K562 (cell line): ENCODE data around the gene USP48. TPM values are rescaled to one million over a fixed set of nuclear protein-coding genes. Genes with fewer than 3 reads are reported as not detected.

ENCODE experiments used
- ATAC-seq: fragments of 200-7000 bp; cut with Tn5 transposase; 3 replicates; pipeline ENCODE4 v1.9.1; 2020; ENCODE audit warnings: moderate library complexity
- BruUV-seq: library from RNA; stranded (reverse); fragments of 400-500 nt; replicated peaks from 2 replicates; lab custom pipeline; 2021; lab: Mats Ljungman, UMichigan
- CTCF ChIA-PET: fragments of 300-600 bp; formaldehyde crosslinking; extraction: SDS; loops from one replicate; lab custom pipeline; 2021; ENCODE audit warnings: low intra/inter-chr PET ratio; lab: Yijun Ruan, JAX
- POLR2A ChIA-PET: fragments of 300-600, 350-650 bp; sonication (Branson Sonifier 250); formaldehyde crosslinking; extraction: SDS; loops from one replicate; lab custom pipeline; 2021; ENCODE audit warnings: antibody characterized with exemption, inconsistent platforms; lab: Yijun Ruan, JAX
- DNase-seq, 4 experiments: peaks; one replicate each; pipeline versions ENCODE4 v3.0.0 to v3.0.0-alpha.2; 2011 to 2018; ENCODE audit warnings: low spot score in 3 of 4, mixed read lengths in 3 of 4; ENCODE audit errors: extremely low read depth in 1 of 4
- FAIRE-seq: peaks from 2 replicates; lab custom pipeline; 2011; peaks lifted over from hg19 to GRCh38; lab: Jason Lieb, UNC
- H2AFZ ChIP-seq: 2 replicates; pipeline ENCODE4 v1.6.0; 2011; ENCODE audit warnings: low read depth, low read length, control low read depth, inconsistent platforms
- H3K27ac ChIP-seq: fragments of 200-600 bp; 3 replicates; pipeline ENCODE4 v1.8.0; 2011; ENCODE audit warnings: low read depth, mild to moderate bottlenecking, control low read depth, inconsistent platforms, low read length, moderate library complexity, mixed read lengths; ENCODE audit errors: extremely low read depth
- H3K27me3 ChIP-seq, 2 experiments: fragments of 300-600 bp in 1 of 2; 2 replicates in 1 of 2; 3 replicates in 1 of 2; pipeline versions ENCODE4 v1.6.0 to v1.8.0; 2011; ENCODE audit warnings: inconsistent platforms in 2 of 2, low read length in 2 of 2, mild to moderate bottlenecking in 1 of 2, mixed read lengths in 1 of 2, moderate library complexity in 1 of 2; ENCODE audit not compliant: control insufficient read depth in 2 of 2, insufficient read depth in 2 of 2
- H3K36me3 ChIP-seq: fragments of 300-600 bp; 3 replicates; pipeline ENCODE4 v1.8.0; 2011; ENCODE audit warnings: mild to moderate bottlenecking, low read length, inconsistent platforms; ENCODE audit not compliant: control insufficient read depth, insufficient read depth
- H3K4me1 ChIP-seq, 2 experiments: fragments of 200-600 bp in 1 of 2; replicated peaks in 1 of 2; 2 replicates in 1 of 2; 3 replicates in 1 of 2; pipeline versions ENCODE4 v1.5.1 to v1.8.0; 2011; ENCODE audit warnings: inconsistent platforms in 2 of 2, low read length in 2 of 2, mild to moderate bottlenecking in 1 of 2, mixed read lengths in 1 of 2, moderate library complexity in 1 of 2; ENCODE audit not compliant: control insufficient read depth in 2 of 2, insufficient read depth in 2 of 2
- H3K4me2 ChIP-seq: 2 replicates; pipeline ENCODE4 v1.6.1; 2011; ENCODE audit warnings: low read length, control low read depth, inconsistent platforms, mixed read lengths; ENCODE audit not compliant: insufficient read depth
- H3K4me3 ChIP-seq: fragments of 200-600 bp; sonication (generic), shearing (Covaris generic); 2 replicates; pipeline ENCODE4 v1.5.1; 2016; ENCODE audit warnings: control low read depth, inconsistent platforms
- H3K79me2 ChIP-seq: fragments of 200-600 bp; 3 replicates; pipeline ENCODE4 v1.8.0; 2011; ENCODE audit warnings: low read length, inconsistent platforms; ENCODE audit not compliant: control insufficient read depth, insufficient read depth
- H3K9ac ChIP-seq, 2 experiments: 2 replicates each; pipeline versions ENCODE4 v1.6.0 to v1.6.1; 2011; ENCODE audit warnings: low read depth in 2 of 2, low read length in 2 of 2, control low read depth in 1 of 2, inconsistent platforms in 1 of 2, mild to moderate bottlenecking in 1 of 2, mixed read lengths in 1 of 2; ENCODE audit not compliant: insufficient read depth in 1 of 2
- H3K9me1 ChIP-seq: one replicate; pipeline ENCODE4 v1.6.0; 2011; ENCODE audit warnings: inconsistent platforms, mild to moderate bottlenecking, low read length, moderate library complexity; ENCODE audit not compliant: control insufficient read depth, insufficient read depth
- H3K9me3 ChIP-seq: replicated peaks from 2 replicates; pipeline ENCODE4 v1.5.1; 2011; ENCODE audit warnings: low read depth, low read length, inconsistent platforms; ENCODE audit not compliant: control insufficient read depth, insufficient read depth
- H4K20me1 ChIP-seq: replicated peaks from 2 replicates; pipeline ENCODE4 v1.6.1; 2011; ENCODE audit warnings: low read length, inconsistent platforms, mixed read lengths; ENCODE audit not compliant: control insufficient read depth, insufficient read depth
- E2F4 ChIP-seq: sonication (generic); formaldehyde crosslinking; IDR thresholded peaks from 2 replicates; pipeline ENCODE4 v1.8.0; 2022; ENCODE audit warnings: mild to moderate bottlenecking, low read depth, missing genetic modification reagents
- MYC ChIP-seq, 2 experiments: fragments of 250-450 bp in 1 of 2; sonication (Bioruptor Pico) in 1 of 2; IDR thresholded peaks; 2 replicates each; pipeline versions ENCODE4 v1.5.1 to v1.6.1; 2012 to 2021; ENCODE audit warnings: low read depth in 2 of 2, borderline replicate concordance in 1 of 2, improper control_type of control experiment in 1 of 2, low read length in 1 of 2, mild to moderate bottlenecking in 1 of 2, moderate library complexity in 1 of 2
- PRDM10 ChIP-seq: fragments of 450-650 bp; IDR thresholded peaks from 2 replicates; pipeline ENCODE4 v1.6.1; 2018; ENCODE audit not compliant: partially characterized antibody
- ZNF121 ChIP-seq: sonication (generic); formaldehyde crosslinking; conservative IDR thresholded peaks from 2 replicates; pipeline ENCODE4 v1.8.0; 2022; ENCODE audit warnings: missing genetic modification reagents
- WGBS: fragments of 100-300 bp; shearing (Covaris generic); methylation state at CpG from one replicate; pipeline ENCODE4 v1.1.6; 2016; ENCODE audit warnings: low coverage, mixed read lengths; ENCODE audit not compliant: insufficient coverage; ENCODE audit errors: missing lambda C conversion rate; 5-methylcytosine and 5-hydroxymethylcytosine counted together
- in situ Hi-C: fragments of 300-500 bp; cut with MboI; formaldehyde crosslinking; loops from 4 replicates; pipeline ENCODE4 v1.15.0; 2018; ENCODE audit warnings: inconsistent platforms, mixed read lengths
- intact Hi-C: fragments of 100-400 bp; cut with micrococcal nuclease; formaldehyde crosslinking; loops from 2 replicates; pipeline ENCODE4 v1.14.2; 2022
- polyA plus RNA-seq, 8 experiments: library from polyadenylated mRNA; depleted of rRNA in 4 of 8; stranded (reverse) in 5 of 8; unstranded in 3 of 8; fragments of >200 nt; fragmentation: Nextera tagmentation in 2 of 8; fragmentation: Illumina TruSeq in 1 of 8; extraction: Ambion mirVana in 2 of 8; extraction: Trizol in 1 of 8; gene quantifications; 2 replicates each; pipeline versions ENCODE4 v1.2.1 to v1.2.3, GENCODE V29; 2011 to 2014; ENCODE audit warnings: inconsistent platforms in 1 of 8, missing spikeins in 1 of 8
- total RNA-seq, 7 experiments: library from RNA; depleted of rRNA in 6 of 7; stranded (reverse); fragments of >200 nt in 6 of 7; fragmentation: Illumina TruSeq in 2 of 7; extraction: Trizol in 2 of 7; gene quantifications; 2 replicates each; pipeline versions ENCODE4 v1.2.1 to v1.2.3, GENCODE V29; 2011 to 2021; ENCODE audit warnings: low replicate concordance in 1 of 7

USP48 gene
- total and polyA plus RNA-seq, 9 of the 15 experiments (the other 6 are each of a cell fraction or from before 2014, with no cell fraction given), result 23.3 to 123 (median 106) TPM

GRCh38 chr1:21762022-21762404 is 20.9 kb downstream of the USP48 start:
- H4K20me1 ChIP-seq, result peaks cover 47% of the 10 kb centered on the region
- no peak overlapping the region for H3K27ac ChIP-seq
- H3K4me2 ChIP-seq, result no peak overlapping the region
- no peak overlapping the region for H3K9ac ChIP-seq
- peaks cover 97% of the 10 kb centered on the region for H3K79me2 ChIP-seq
- no peaks in the 10 kb centered on the region for H3K9me3 ChIP-seq
- intact Hi-C loops (no loop called here), in situ Hi-C loops (no loop called here)
- 91% methylated on average over 8 of the region's 8 CpGs for WGBS
- no peak for DNase-seq
- no peak for FAIRE-seq
- no peak overlapping the region for H2AFZ ChIP-seq
- H3K36me3 ChIP-seq, result peaks cover 18% of the 10 kb centered on the region; the same call in 2 of the 3 replicates
- no peaks in the 10 kb centered on the region for H3K27me3 ChIP-seq
- no peak overlapping the region for H3K4me3 ChIP-seq
- no peak for ATAC-seq
- peaks cover 35 to 52% of the 10 kb centered on the region in 2 experiments for H3K4me1 ChIP-seq
- no peaks in the 10 kb centered on the region for H3K9me1 ChIP-seq
- no peak for TF ChIP-seq E2F4 (CRISPR knock-in tag)
- no peak for TF ChIP-seq MYC (IDR thresholded peaks at IDR 0.05; ENCODE audit: low read depth, low read length)
- TF ChIP-seq MYC (CRISPR knock-in tag; IDR thresholded peaks at IDR 0.05; ENCODE audit: borderline replicate concordance, low read depth), result no peak
- TF ChIP-seq PRDM10, result peak; percentile 11
- TF ChIP-seq ZNF121, result peak; percentile 42; the same call in 1 of the 2 replicates
- POLR2A ChIA-PET, result interaction anchor here (1.1 to 1.5 kb wide), 8 partner anchors 9 to 27 kb away, joined by 3 to 8 read pairs (median 4); partner anchors contain the start of gene USP48
- CTCF ChIA-PET, result no interaction called here
- no TSS peak for BruUV-seq
